HG02588 (cell line): ENCODE results near the gene MAP3K5.

Source experiments
- ATAC-seq: cut with Tn5 transposase; IDR thresholded peaks from one replicate; pipeline ENCODE4 v1.9.1; 2021; ENCODE audit warnings: mild to moderate bottlenecking, moderate library complexity; ENCODE audit not compliant: unreplicated experiment

The MAP3K5 gene

GRCh38 chr6:136750696-136751521, 41.4 kb downstream of the MAP3K5 start:
- ATAC-seq: no peak

DNA sequence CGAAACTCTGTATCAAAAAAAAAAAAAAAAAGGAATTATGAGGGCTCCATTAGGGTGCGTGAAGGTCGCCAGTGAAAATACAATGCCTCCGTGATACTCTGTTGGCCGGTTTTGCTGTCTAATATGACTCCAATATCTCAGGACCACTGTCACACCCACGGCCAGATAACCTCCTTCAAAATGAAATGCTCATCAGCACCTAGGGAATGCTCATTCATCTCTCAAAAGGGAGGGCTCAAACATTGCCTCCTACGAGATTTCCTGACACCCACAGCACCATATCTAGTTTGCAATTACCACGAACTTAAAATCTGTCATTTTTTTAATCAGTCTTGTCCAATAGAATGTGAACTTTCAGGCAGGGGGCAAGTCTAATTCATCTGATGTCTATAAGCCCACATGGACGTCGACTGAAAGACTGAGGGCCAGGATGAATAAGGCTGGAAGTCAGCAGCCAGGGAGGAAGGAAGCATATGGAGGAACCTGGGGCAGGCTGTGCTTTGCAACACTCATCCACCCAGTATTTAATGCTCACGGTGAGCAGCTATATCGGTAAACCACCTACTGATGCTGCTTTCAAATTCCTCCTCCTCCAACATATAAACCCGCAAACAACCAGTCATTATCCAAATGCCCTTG, 42.8 kb downstream of the MAP3K5 start:
- ATAC-seq: no peak

GRCh38 chr6:136747507-136747906, 44.8 kb downstream of the MAP3K5 start:
- no peak for ATAC-seq

GRCh38 chr6:136745300-136745699, 47.0 kb downstream of the MAP3K5 start:
- no peak for ATAC-seq

DNA sequence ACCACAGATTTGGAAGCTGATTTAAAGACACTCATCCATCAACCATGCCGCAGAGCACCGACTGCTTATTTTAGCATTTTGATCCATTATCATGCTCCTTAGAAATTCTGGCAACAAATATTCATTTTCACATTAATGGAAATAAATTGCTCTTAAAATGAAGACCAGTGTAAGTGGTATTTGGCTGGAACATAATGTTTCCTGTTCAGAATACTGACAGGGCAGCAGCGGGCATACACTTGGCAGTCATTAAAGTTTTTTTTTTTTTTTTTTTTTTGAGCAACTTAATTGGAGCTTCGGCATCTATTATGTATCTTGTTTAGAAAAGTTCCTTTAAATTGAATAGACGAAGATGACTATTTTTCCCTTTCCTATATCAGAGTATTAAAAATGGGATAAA, 47.4 kb downstream of the MAP3K5 start:
- ATAC-seq: no peak

- no peak for ATAC-seq
Measured at GRCh38 chr6:136742125-136742524, 50.2 kb downstream of the MAP3K5 start.

DNA sequence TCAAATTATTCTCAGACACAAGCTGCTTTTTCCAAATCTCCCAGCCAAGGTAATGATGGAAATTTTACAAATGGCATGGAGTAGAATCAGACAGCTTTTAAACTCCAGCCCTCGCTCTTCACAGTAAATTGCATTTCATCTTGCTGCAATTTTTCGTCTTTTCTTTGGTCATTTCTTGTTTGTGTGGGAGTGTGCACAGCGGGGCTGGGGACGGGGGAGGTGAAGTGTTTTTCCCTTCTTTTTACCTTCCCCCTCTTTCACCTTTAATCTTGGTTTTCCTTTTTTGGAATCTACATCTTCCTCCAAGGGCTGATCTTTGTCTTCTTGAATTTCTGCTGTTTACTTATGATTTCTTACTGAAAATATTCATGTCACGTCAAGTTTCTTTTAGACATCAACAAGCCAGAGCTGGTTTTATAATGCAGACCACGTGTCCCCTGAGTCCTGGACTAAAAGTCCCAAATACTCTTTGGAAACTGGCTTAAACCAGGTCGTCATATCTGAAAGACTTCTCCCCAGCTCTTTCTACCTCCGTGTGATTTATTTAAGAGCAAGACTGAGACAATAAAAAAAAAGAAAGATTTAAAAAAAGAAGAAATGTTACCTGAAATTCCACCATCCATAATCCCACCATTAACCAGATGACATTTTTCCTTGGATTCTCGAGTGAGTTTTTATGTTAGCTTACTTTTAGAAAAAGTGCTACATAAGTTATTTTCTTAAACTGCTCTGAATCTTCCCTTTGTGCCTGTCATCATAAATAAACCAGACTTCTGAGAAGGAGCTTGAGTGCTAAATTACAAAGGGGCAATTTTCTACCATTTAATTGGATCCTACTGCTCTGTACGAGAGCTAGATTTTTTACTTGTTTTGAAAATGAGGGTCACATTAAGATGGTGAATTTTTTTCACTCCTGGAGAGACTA, 52.0 kb downstream of the MAP3K5 start:
- no peak for ATAC-seq

- no peak for ATAC-seq
Measured at GRCh38 chr6:136739501-136739900, 52.8 kb downstream of the MAP3K5 start.

GRCh38 chr6:136739071-136739470, 53.2 kb downstream of the MAP3K5 start:
- no peak for ATAC-seq

DNA sequence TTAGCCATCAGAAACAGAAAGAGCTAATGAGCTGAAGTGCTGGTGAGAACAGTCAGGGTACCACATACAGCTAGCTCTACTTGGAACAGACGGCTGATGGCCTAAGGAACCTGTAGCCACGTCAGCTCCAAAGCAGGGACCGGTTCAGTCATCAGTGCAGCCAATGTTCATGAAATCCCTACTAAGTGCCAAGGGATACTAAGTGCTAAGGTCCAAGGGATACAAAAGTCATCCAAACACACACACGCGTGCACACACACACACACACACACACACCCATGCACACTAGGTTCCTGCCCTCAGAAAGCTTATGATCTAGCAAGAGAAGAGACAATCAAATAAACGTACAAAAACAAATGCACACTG, 53.6 kb downstream of the MAP3K5 start:
- no peak for ATAC-seq

DNA sequence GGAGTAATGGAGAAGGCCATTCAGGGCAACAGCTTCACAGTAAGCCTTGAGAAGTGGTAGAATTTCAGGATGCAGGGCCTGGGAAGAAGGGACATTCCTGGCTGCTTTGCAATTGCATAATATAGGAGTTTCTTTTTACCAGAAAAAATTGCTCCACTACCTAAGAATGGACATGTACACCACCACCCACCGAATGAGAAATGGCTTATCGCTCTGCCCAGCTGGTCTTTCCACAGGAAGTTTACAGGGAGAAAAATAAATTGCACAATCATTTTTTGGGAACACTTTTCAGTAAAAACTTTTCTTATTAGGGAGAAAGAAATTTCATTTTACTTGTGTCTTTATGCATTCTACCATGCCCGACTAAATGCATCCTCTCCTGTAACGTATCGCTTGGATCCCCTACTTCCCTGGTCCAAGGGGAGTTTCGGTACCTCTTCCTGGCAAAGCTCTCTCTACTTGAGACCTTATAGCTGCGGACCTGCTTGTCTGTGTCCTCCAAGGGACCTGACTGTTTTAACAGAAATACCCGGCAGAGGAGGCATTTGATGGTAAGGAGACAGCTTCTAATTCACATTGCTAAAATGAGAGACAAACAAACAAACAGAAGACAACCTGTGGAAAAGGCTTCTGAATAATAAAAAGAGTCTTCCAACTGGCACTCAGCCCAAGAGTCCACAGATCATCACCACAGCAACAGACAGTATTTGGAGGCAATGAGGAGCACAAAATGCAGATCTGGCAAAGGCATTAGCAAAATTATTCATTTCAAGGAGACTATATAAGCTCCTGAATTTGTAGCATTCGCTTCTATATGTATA, 54.2 kb downstream of the MAP3K5 start:
- no peak for ATAC-seq

GRCh38 chr6:136737374-136737844, 54.9 kb downstream of the MAP3K5 start:
- no peak for ATAC-seq

GRCh38 chr6:136736281-136736960, 55.9 kb downstream of the MAP3K5 start:
- ATAC-seq: no peak

GRCh38 chr6:136734977-136735376, 57.3 kb downstream of the MAP3K5 start:
- ATAC-seq: no peak

DNA sequence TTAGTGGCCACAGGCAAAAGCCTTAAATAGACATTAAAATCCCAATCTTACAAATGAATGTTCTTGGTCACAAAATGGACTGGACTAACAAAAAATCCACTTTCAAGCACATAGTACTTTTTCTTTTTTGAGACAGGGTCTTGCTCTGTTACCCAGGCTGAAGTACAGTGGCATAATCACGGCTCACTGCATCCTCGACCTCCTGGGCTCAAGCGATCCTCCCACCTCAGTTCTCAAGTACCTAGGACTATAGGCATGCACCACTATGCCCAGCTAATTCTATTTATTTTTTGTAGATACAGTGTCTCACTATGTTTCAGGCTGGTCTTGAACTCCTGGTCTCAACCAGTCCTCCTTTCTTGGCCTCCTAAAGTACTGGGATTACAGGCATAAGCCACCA, 59.4 kb downstream of the MAP3K5 start:
- no peak for ATAC-seq

DNA sequence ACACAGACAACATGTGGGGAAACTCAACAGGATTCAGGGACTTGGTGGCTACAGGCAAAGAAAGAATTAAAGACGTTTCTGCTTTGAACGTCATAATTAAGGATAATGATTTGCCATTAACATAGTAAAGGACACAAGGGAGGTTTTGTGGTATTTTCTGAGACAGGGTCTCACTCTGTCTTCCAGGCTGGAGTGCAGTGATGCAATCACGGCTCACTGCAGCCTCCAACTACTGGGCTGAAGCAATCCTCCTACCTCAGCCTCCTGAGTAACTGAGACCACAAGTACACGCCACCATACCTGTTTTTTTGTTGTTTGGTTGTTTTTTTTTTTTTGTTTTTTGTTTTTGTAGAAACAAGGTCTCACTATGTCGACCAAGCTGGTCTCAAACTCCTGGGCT, 62.4 kb downstream of the MAP3K5 start:
- no peak for ATAC-seq

DNA sequence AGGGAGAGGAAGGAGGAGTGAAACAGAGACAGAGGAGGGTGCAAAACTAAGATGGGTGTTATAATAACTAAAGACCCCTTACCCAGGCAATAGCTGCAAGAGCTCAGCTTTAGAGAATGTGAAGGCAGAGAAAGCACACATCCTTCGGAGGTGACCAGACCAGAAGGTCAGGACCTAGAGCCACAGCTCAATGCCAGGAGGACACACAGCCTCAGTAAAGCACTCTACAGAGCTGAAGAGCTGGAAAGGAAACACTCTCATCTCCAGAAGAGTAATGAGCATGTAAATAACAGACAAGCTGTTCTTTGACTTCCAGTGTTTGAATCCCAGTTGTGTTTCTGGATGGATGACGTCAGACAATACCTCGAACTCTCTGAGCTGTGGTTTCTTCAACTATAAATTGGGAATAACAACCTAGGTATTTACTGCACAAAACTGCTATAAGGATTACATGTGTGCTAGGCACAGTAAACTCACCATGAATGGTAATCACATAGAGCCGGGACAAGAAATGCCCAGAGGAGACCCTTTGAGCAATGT, 63.2 kb downstream of the MAP3K5 start:
- no peak for ATAC-seq

DNA sequence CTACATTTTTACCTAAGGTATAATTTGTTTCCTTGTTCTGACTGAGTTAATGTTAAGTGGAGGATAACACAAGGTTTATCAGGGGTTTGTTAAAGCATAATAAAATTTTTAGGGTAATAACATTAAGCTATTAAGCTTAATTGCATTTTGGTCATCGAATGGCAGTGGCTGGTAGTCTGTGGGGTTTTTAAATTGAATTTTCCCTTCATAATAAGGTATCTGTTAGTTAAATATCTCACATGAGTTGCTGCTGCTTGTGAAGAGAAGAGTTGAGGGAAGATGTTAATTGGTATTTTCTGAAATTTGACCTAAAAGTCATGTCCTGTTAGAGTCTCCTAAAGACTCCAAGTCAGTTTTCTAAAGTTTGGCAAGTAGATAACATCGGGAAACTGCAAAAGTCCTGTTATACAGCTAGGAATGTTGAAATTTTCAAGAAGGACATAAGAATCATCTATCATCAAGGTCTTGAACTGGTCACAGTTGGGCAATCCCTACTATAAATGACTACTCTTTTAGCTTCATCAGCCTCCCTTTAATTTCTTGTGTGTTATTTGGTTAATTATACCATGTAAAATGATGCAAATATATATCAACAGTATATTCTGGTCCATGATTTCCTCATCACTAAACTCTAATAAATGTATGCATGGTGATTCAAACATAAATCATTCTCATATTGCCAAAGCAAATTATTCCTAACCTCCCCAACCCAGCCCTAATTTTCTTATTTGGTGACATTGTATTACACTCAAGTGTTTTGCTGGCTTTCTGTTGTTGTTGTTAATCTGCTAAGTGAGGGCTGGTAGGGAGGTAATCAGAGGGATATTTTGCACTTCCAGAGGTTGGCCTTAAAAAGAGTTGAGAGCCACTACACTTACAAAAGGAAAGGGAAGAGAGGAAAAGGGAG, 64.0 kb downstream of the MAP3K5 start:
- ATAC-seq: no peak
